A549 (cell line): ENCODE results near the gene TEKT3. TPM values are rescaled to one million over a fixed set of nuclear protein-coding genes. Genes with fewer than 3 reads are reported as not detected.

Experiments used
- ATAC-seq, 2 experiments: fragments of 200-7000 bp in 1 of 2; fragments of >200 bp in 1 of 2; cut with Nextera tagmentation in 1 of 2; cut with Tn5 transposase in 1 of 2; 3 replicates each; pipeline versions ENCODE4 v1.8.0 to v1.9.1; 2018 to 2020; ENCODE audit warnings: mild to moderate bottlenecking in 1 of 2, moderate library complexity in 1 of 2
- CTCF ChIA-PET: fragments of 300-600 bp; sonication (Branson Sonifier 250); formaldehyde crosslinking; extraction: SDS; loops from one replicate; lab custom pipeline; 2021; ENCODE audit warnings: antibody characterized with exemption, inconsistent platforms; lab: Yijun Ruan, JAX
- POLR2A ChIA-PET: fragments of 350-600 bp; formaldehyde crosslinking; extraction: SDS; loops from one replicate; lab custom pipeline; 2021; ENCODE audit warnings: antibody characterized with exemption, inconsistent platforms; lab: Yijun Ruan, JAX
- DNase-seq, 2 experiments: peaks; one replicate each; pipeline versions ENCODE4 v3.0.0 to v3.0.0-alpha.2; 2011 to 2016; ENCODE audit warnings: low read depth in 1 of 2, low spot score in 1 of 2
- FAIRE-seq: peaks from 2 replicates; lab custom pipeline; 2011; peaks lifted over from hg19 to GRCh38; lab: Jason Lieb, UNC
- H3K27ac ChIP-seq, 2 experiments: fragments of >200 bp; sonication (Bioruptor Twin); formaldehyde crosslinking; 3 replicates each; pipeline ENCODE4 v1.5.1; 2016 to 2017
- H3K4me1 ChIP-seq: fragments of >200 bp; sonication (Bioruptor Twin); formaldehyde crosslinking; 3 replicates; pipeline ENCODE4 v1.6.1; 2016
- H3K4me2 ChIP-seq: fragments of >200 bp; sonication (Bioruptor Twin); formaldehyde crosslinking; 3 replicates; pipeline ENCODE4 v1.6.1; 2016
- H3K4me3 ChIP-seq: fragments of >200 bp; sonication (Bioruptor Twin); formaldehyde crosslinking; 3 replicates; pipeline ENCODE4 v1.5.1; 2016
- H3K9me3 ChIP-seq: fragments of >200 bp; sonication (Bioruptor Twin); formaldehyde crosslinking; 3 replicates; pipeline ENCODE4 v1.6.1; 2016
- BHLHE40 ChIP-seq: IDR thresholded peaks from 2 replicates; pipeline ENCODE4 v1.6.1; 2012; ENCODE audit warnings: low read depth, low read length, inconsistent platforms
- CBX2 ChIP-seq: fragments of 200-600 bp; sonication (generic); IDR thresholded peaks from 2 replicates; pipeline ENCODE4 v1.6.1; 2016; ENCODE audit warnings: low read depth, mild to moderate bottlenecking, borderline replicate concordance
- CBX8 ChIP-seq: fragments of 200-600 bp; sonication (generic); IDR thresholded peaks from 2 replicates; pipeline ENCODE4 v1.6.1; 2016
- CEBPB ChIP-seq, 2 experiments: fragments of >200 bp in 1 of 2; sonication (Bioruptor Twin) in 1 of 2; formaldehyde crosslinking in 1 of 2; IDR thresholded peaks; 2 replicates each; pipeline ENCODE4 v1.6.1; 2012 to 2016
- CHD2 ChIP-seq: fragments of 150-350 bp; IDR thresholded peaks from 2 replicates; pipeline ENCODE4 v1.6.1; 2014; ENCODE audit warnings: low read length; ENCODE audit not compliant: partially characterized antibody
- EP300 ChIP-seq, 2 experiments: fragments of >200 bp; sonication (Bioruptor Twin); formaldehyde crosslinking; IDR thresholded peaks; 2 replicates in 1 of 2; 3 replicates in 1 of 2; pipeline ENCODE4 v1.6.1; 2016 to 2017
- FOSB ChIP-seq: fragments of 250-450 bp; sonication (Bioruptor Pico); IDR thresholded peaks from 2 replicates; pipeline ENCODE4 v1.5.0; 2020; ENCODE audit warnings: mild to moderate bottlenecking, moderate library complexity
- FOXS1 ChIP-seq: fragments of 250-450 bp; sonication (Bioruptor Pico); IDR thresholded peaks from 2 replicates; pipeline ENCODE4 v1.5.0; 2020; ENCODE audit warnings: mild to moderate bottlenecking, moderate library complexity
- HEYL ChIP-seq: fragments of 250-450 bp; sonication (Bioruptor Pico); IDR thresholded peaks from 2 replicates; pipeline ENCODE4 v1.8.0; 2021; ENCODE audit warnings: mild to moderate bottlenecking, moderate library complexity
- HMGXB4 ChIP-seq: fragments of 250-450 bp; sonication (Bioruptor Pico); IDR thresholded peaks from 2 replicates; pipeline ENCODE4 v1.5.0; 2021; ENCODE audit warnings: mild to moderate bottlenecking, moderate library complexity, borderline replicate concordance
- JUN ChIP-seq, 2 experiments: fragments of >200 bp; sonication (Bioruptor Twin); formaldehyde crosslinking; IDR thresholded peaks; 2 replicates in 1 of 2; 3 replicates in 1 of 2; pipeline ENCODE4 v1.6.1; 2016 to 2017
- KDM1A ChIP-seq: fragments of 200-600 bp; sonication (generic); IDR thresholded peaks from 2 replicates; pipeline ENCODE4 v1.6.1; 2016; ENCODE audit warnings: low read depth, mild to moderate bottlenecking
- MAZ ChIP-seq: fragments of 150-350 bp; IDR thresholded peaks from 2 replicates; pipeline ENCODE4 v1.6.1; 2014; ENCODE audit warnings: antibody characterized with exemption, low read depth, low read length, borderline replicate concordance
- PHF8 ChIP-seq: fragments of 200-600 bp; sonication (generic); IDR thresholded peaks from 2 replicates; pipeline ENCODE4 v1.6.1; 2016; ENCODE audit warnings: low read depth, mild to moderate bottlenecking, antibody characterized with exemption, moderate library complexity, borderline replicate concordance
- POLR2A ChIP-seq: IDR thresholded peaks from 2 replicates; pipeline ENCODE4 v1.6.1; 2012; ENCODE audit warnings: mild to moderate bottlenecking, low read length
- RAD21 ChIP-seq, 2 experiments: fragments of >200 bp in 1 of 2; sonication (Bioruptor Twin) in 1 of 2; formaldehyde crosslinking in 1 of 2; IDR thresholded peaks in 1 of 2; conservative IDR thresholded peaks in 1 of 2; 2 replicates in 1 of 2; 3 replicates in 1 of 2; pipeline ENCODE4 v1.6.1; 2012 to 2018; ENCODE audit warnings: inconsistent platforms in 1 of 2
- RARB ChIP-seq: fragments of 250-450 bp; sonication (Bioruptor Pico); IDR thresholded peaks from 2 replicates; pipeline ENCODE4 v1.8.0; 2021; ENCODE audit warnings: mild to moderate bottlenecking, moderate library complexity
- RFX5 ChIP-seq: fragments of 450-650 bp; IDR thresholded peaks from 2 replicates; pipeline ENCODE4 v1.7.1; 2014; ENCODE audit warnings: antibody characterized with exemption, mild to moderate bottlenecking, moderate library complexity
- SREBF2 ChIP-seq: fragments of 450-650 bp; IDR thresholded peaks from 2 replicates; pipeline ENCODE4 v1.6.1; 2014; ENCODE audit warnings: mild to moderate bottlenecking, moderate library complexity
- TFCP2L1 ChIP-seq: fragments of 250-450 bp; sonication (Bioruptor Pico); IDR thresholded peaks from 2 replicates; pipeline ENCODE4 v1.5.0; 2021; ENCODE audit warnings: mild to moderate bottlenecking
- TP53 ChIP-seq: fragments of 250-450 bp; sonication (Bioruptor Pico); IDR thresholded peaks from 2 replicates; pipeline ENCODE4 v1.5.0; 2021; ENCODE audit warnings: mild to moderate bottlenecking, moderate library complexity
- USF2 ChIP-seq: fragments of 450-650 bp; IDR thresholded peaks from 2 replicates; pipeline ENCODE4 v1.6.1; 2014; ENCODE audit warnings: antibody characterized with exemption
- ZNF302 ChIP-seq: fragments of 250-450 bp; sonication (Bioruptor Pico); IDR thresholded peaks from 2 replicates; pipeline ENCODE4 v1.9.0; 2021; ENCODE audit warnings: inconsistent platforms, mild to moderate bottlenecking, moderate library complexity
- WGBS: methylation state at CpG from one replicate; pipeline ENCODE4 v1.1.6; 2017; ENCODE audit errors: missing lambda C conversion rate; 5-methylcytosine and 5-hydroxymethylcytosine counted together
- polyA plus RNA-seq, 4 experiments: library from polyadenylated mRNA; depleted of rRNA in 3 of 4; stranded (reverse); fragments of >200 nt; fragmentation: RNase III in 1 of 4; extraction: RNeasy Plus Mini Kit Qiagen cat#74134 plus additional on column Dnase treatment in 1 of 4; gene quantifications; 2 replicates in 3 of 4; 3 replicates in 1 of 4; pipeline ENCODE4 v1.2.3, GENCODE V29; 2011 to 2017
- TF ChIP-seq, protein P1 (sequence below): IDR thresholded peaks from 2 replicates; pipeline ENCODE4 v1.6.1; 2012; ENCODE audit warnings: low read depth, borderline replicate concordance
- TF ChIP-seq, protein P2 (sequence below): IDR thresholded peaks from 2 replicates; pipeline ENCODE4 v1.6.1; 2012
- TF ChIP-seq, protein P3 (sequence below): fragments of 150-350 bp; IDR thresholded peaks from 2 replicates; pipeline ENCODE4 v1.6.1; 2014; ENCODE audit warnings: low read depth, mild to moderate bottlenecking, low read length
- TF ChIP-seq, protein P4 (sequence below): IDR thresholded peaks from 2 replicates; pipeline ENCODE4 v1.6.1; 2012
- TF ChIP-seq, protein P5 (sequence below): fragments of >200 bp; sonication (Bioruptor Twin); formaldehyde crosslinking; IDR thresholded peaks from 2 replicates; pipeline ENCODE4 v1.6.1; 2016

The TEKT3 gene
- polyA plus RNA-seq, 2 of the 4 experiments (the other 2 are of a cell fraction), result 0.17 to 0.21 TPM

DNA sequence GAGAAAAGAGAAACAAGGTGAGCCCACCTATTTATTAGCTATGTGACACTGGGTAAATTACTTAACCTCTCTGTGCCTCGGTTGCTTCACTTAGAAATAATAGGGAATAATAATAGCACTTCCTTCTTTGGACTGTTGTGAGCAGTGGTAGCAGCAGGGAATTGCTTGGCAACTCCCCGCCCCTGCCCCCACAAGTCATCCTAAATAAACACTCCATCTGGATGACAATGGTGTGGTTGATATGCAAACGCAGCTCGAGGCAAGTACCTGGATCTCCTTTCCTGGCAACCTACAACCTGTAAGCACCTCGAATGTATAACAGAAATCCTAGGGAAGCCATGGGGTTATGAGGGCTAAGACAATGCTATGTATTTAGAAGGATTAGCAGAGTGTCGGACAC is 9.1 kb downstream of the TEKT3 start:
- Histone ChIP-seq H3K9me3 (peaks cover 10% of the 10 kb centered on the region; the same call in 1 of the 3 replicates), H3K4me3 (no peak overlapping the region), H3K4me1 (0 out of 3 replicates have a peak, but pooled peaks cover 5% of the 10 kb centered on the region), H3K4me2 (no peak overlapping the region), H3K27ac (no peak overlapping the region)
- TF ChIP-seq TP53 (CRISPR knock-in tag) (no peak), FOXS1 (CRISPR knock-in tag) (no peak), BHLHE40 (no peak), PHF8 (no peak), JUN (IDR thresholded peaks at IDR 0.05) (no peak), RFX5 (no peak), POLR2A (no peak), RARB (CRISPR knock-in tag) (no peak), MAZ (no peak), TFCP2L1 (CRISPR knock-in tag) (no peak), SREBF2 (no peak), RAD21 (conservative IDR thresholded peaks at IDR 0.05 in 1 of 2, IDR thresholded peaks at IDR 0.05 in 1 of 2) (no peak), CHD2 (no peak), CBX8 (no peak), KDM1A (no peak), HEYL (no peak), CEBPB (IDR thresholded peaks at IDR 0.05) (no peak)
- TF ChIP-seq, protein P1, sequence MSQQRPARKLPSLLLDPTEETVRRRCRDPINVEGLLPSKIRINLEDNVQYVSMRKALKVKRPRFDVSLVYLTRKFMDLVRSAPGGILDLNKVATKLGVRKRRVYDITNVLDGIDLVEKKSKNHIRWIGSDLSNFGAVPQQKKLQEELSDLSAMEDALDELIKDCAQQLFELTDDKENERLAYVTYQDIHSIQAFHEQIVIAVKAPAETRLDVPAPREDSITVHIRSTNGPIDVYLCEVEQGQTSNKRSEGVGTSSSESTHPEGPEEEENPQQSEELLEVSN, result no peak
- TF ChIP-seq, protein P2, sequence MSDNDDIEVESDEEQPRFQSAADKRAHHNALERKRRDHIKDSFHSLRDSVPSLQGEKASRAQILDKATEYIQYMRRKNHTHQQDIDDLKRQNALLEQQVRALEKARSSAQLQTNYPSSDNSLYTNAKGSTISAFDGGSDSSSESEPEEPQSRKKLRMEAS, result no peak
- TF ChIP-seq, protein P3, sequence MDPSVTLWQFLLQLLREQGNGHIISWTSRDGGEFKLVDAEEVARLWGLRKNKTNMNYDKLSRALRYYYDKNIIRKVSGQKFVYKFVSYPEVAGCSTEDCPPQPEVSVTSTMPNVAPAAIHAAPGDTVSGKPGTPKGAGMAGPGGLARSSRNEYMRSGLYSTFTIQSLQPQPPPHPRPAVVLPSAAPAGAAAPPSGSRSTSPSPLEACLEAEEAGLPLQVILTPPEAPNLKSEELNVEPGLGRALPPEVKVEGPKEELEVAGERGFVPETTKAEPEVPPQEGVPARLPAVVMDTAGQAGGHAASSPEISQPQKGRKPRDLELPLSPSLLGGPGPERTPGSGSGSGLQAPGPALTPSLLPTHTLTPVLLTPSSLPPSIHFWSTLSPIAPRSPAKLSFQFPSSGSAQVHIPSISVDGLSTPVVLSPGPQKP, result no peak
- ChIA-PET CTCF (interaction anchor here (0.6 to 1.3 kb wide), 2 partner anchors 10 to 70 kb away, joined by 3 read pairs; partner anchors contain the start of gene TEKT3), POLR2A (no interaction called here)
- FAIRE-seq, result no peak
- WGBS, result 42% methylated on average over 6 of the region's 6 CpGs
- no peak for DNase-seq
- no peak for ATAC-seq

DNA sequence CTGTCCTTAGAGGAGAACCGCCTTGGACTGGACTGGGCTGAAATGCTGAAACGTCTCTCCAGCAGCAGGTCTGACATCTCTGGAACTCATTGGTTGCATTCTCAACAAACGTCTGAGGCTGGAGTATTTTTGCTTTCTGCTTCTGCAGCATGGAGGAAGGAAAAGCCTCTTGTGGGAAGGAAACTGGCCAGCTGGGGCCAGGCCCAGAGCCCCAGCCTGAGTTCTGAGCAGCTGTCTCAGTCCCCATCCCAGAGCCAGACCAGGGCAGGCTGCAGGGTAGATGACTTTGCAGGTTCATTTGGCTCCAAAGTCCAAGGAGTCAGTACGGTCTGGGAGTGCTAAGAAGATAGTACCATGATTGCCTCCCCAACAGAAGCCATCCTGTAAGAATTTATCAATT is 18.3 kb downstream of the TEKT3 start:
- H3K4me2 ChIP-seq, result no peak overlapping the region
- no peak for ATAC-seq
- H3K4me1 ChIP-seq, result no peaks in the 10 kb centered on the region
- POLR2A ChIA-PET, result no interaction called here
- FAIRE-seq, result no peak
- no peak overlapping the region for H3K27ac ChIP-seq
- WGBS, result 61% methylated on average over 4 of the region's 4 CpGs
- no peak overlapping the region for H3K4me3 ChIP-seq
- CTCF ChIA-PET, result interaction anchor here (1.1 to 1.4 kb wide), 2 partner anchors 60 to 131 kb away, joined by 3 read pairs; no protein-coding TSS in a partner anchor
- TF ChIP-seq, protein P4, sequence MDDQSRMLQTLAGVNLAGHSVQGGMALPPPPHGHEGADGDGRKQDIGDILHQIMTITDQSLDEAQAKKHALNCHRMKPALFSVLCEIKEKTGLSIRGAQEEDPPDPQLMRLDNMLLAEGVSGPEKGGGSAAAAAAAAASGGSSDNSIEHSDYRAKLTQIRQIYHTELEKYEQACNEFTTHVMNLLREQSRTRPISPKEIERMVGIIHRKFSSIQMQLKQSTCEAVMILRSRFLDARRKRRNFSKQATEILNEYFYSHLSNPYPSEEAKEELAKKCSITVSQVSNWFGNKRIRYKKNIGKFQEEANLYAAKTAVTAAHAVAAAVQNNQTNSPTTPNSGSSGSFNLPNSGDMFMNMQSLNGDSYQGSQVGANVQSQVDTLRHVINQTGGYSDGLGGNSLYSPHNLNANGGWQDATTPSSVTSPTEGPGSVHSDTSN, result no peak
- TF ChIP-seq EP300 (IDR thresholded peaks at IDR 0.05), result no peak
- no peak for TF ChIP-seq ZNF302
- no peak for TF ChIP-seq POLR2A
- no peak for TF ChIP-seq FOSB (CRISPR knock-in tag)
- no peak for TF ChIP-seq USF2
- no peak for TF ChIP-seq HMGXB4 (CRISPR knock-in tag)
- TF ChIP-seq CEBPB (IDR thresholded peaks at IDR 0.05), result no peak
- TF ChIP-seq CHD2, result no peak
- no peak for TF ChIP-seq HEYL
- TF ChIP-seq, protein P1, result no peak
- TF ChIP-seq, protein P5, sequence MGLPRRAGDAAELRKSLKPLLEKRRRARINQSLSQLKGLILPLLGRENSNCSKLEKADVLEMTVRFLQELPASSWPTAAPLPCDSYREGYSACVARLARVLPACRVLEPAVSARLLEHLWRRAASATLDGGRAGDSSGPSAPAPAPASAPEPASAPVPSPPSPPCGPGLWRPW, result no peak
- TF ChIP-seq CBX2, result no peak
- TF ChIP-seq, all 56 proteins: peak for 0
- no peaks in the 10 kb centered on the region for H3K9me3 ChIP-seq
- no peak for DNase-seq
